HG03442 (cell line): ENCODE results near the gene CEP350.

Experiments
- ATAC-seq: cut with Tn5 transposase; IDR thresholded peaks from one replicate; pipeline ENCODE4 v1.9.1; 2021; ENCODE audit warnings: mild to moderate bottlenecking, moderate library complexity; ENCODE audit not compliant: unreplicated experiment

CEP350 gene

GRCh38 chr1:180057883-180058396 lies 103.3 kb downstream of the CEP350 start:
- no peak for ATAC-seq

- no peak for ATAC-seq
These were observed 106.4 kb downstream of the CEP350 start for GRCh38 chr1:180061019-180061418.

GRCh38 chr1:180062452-180062971 lies 107.9 kb downstream of the CEP350 start:
- no peak for ATAC-seq

- no peak for ATAC-seq
These were observed 110.8 kb downstream of the CEP350 start for GRCh38 chr1:180065408-180065807.

GRCh38 chr1:180066150-180066549 lies 111.5 kb downstream of the CEP350 start:
- no peak for ATAC-seq

GRCh38 chr1:180070286-180070685 lies 115.7 kb downstream of the CEP350 start:
- ATAC-seq, result no peak

- no peak for ATAC-seq
These were observed 117.1 kb downstream of the CEP350 start for GRCh38 chr1:180071759-180072158.

- no peak for ATAC-seq
These were observed 125.8 kb downstream of the CEP350 start for GRCh38 chr1:180080439-180080838.

- no peak for ATAC-seq
These were observed 126.9 kb downstream of the CEP350 start for GRCh38 chr1:180081474-180081873.

GRCh38 chr1:180083164-180083563 lies 128.6 kb downstream of the CEP350 start:
- ATAC-seq, result no peak

GRCh38 chr1:180084867-180085266 lies 130.3 kb downstream of the CEP350 start:
- no peak for ATAC-seq

GRCh38 chr1:180085331-180085730 lies 130.7 kb downstream of the CEP350 start:
- ATAC-seq, result no peak

- no peak for ATAC-seq
These were observed 138.5 kb downstream of the CEP350 start for GRCh38 chr1:180092931-180093650.

- no peak for ATAC-seq
These were observed 140.2 kb downstream of the CEP350 start for GRCh38 chr1:180094705-180095295.

- ATAC-seq, result no peak
These were observed 142.1 kb downstream of the CEP350 start for GRCh38 chr1:180096584-180097325.

- ATAC-seq, result no peak
These were observed 142.7 kb downstream of the CEP350 start for GRCh38 chr1:180097326-180097605.

- ATAC-seq, result no peak
These were observed 146.8 kb downstream of the CEP350 start for GRCh38 chr1:180101411-180101810.

GRCh38 chr1:180103819-180104218 lies 149.2 kb downstream of the CEP350 start:
- no peak for ATAC-seq

GRCh38 chr1:180112091-180112490 lies 157.5 kb downstream of the CEP350 start:
- ATAC-seq, result no peak

- no peak for ATAC-seq
These were observed 158.5 kb downstream of the CEP350 start for GRCh38 chr1:180112984-180113647.

GRCh38 chr1:180114396-180114945 lies 159.9 kb downstream of the CEP350 start:
- ATAC-seq, result no peak
